ENCODE data around the gene RRP8.

- TF ChIP-seq CTCF (IDR thresholded peaks at IDR 0.05), result no peak
- no peak for TF ChIP-seq POLR2A (IDR thresholded peaks at IDR 0.05)
- TF ChIP-seq EP300 (IDR thresholded peaks at IDR 0.05), result no peak
These were observed 26.1 kb upstream of the RRP8 start for GRCh38 chr11:6629573-6629891.

Data from sigmoid colon (tissue), 4 donors.